Aorta (tissue), 5 donors: ENCODE data around the gene DOCK6. TPM values are rescaled to one million over a fixed set of nuclear protein-coding genes. Genes with fewer than 3 reads are reported as not detected.
"Not testable (repeated sequence)": the region's sequence is repeated elsewhere in the genome, so short reads cannot be mapped to it uniquely, and the experiment has no call there.

ENCODE experiments used
- ATAC-seq: fragments of 200-7000 bp; cut with Tn5 transposase; one replicate; pipeline ENCODE4 v1.9.1; 2022; ENCODE audit warnings: moderate library complexity; ENCODE audit not compliant: low FRiP score
- DNase-seq, 2 donors: peaks; one replicate each; pipeline ENCODE4 v3.0.0-alpha.2; 2020
- H3K27ac ChIP-seq, 2 donors: one replicate each; pipeline ENCODE4 v1.5.1; 2013; ENCODE audit warnings: low read length in 2 of 2, mild to moderate bottlenecking in 2 of 2, moderate library complexity in 2 of 2, control low read depth in 1 of 2, inconsistent platforms in 1 of 2, low read depth in 1 of 2
- H3K27me3 ChIP-seq, 2 donors: one replicate each; pipeline ENCODE4 v1.6.1; 2013; ENCODE audit warnings: control low read depth in 1 of 2, low read length in 1 of 2, mild to moderate bottlenecking in 1 of 2, moderate library complexity in 1 of 2; ENCODE audit not compliant: insufficient read depth in 2 of 2, control insufficient read depth in 1 of 2
- H3K36me3 ChIP-seq, 2 donors: one replicate each; pipeline ENCODE4 v1.6.1; 2013; ENCODE audit warnings: control low read depth in 1 of 2, low read length in 1 of 2, mild to moderate bottlenecking in 1 of 2; ENCODE audit not compliant: insufficient read depth in 2 of 2, control insufficient read depth in 1 of 2
- H3K4me1 ChIP-seq, 2 donors: one replicate each; pipeline ENCODE4 v1.6.1; 2013; ENCODE audit warnings: low read length in 2 of 2, control low read depth in 1 of 2, mild to moderate bottlenecking in 1 of 2, moderate library complexity in 1 of 2; ENCODE audit not compliant: insufficient read depth in 2 of 2, control insufficient read depth in 1 of 2
- H3K4me3 ChIP-seq, 2 donors: one replicate each; pipeline ENCODE4 v1.5.1; 2013; ENCODE audit warnings: low read length in 2 of 2, control low read depth in 1 of 2, mild to moderate bottlenecking in 1 of 2
- H3K9me3 ChIP-seq: one replicate; pipeline ENCODE4 v1.6.1; 2013; ENCODE audit warnings: mild to moderate bottlenecking, low read length; ENCODE audit not compliant: control insufficient read depth
- WGBS, 2 donors: extraction: QIAGEN DNeasy Blood & Tissue Kit; methylation state at CpG; one replicate each; pipeline ENCODE4 v1.1.7; 2013; 5-methylcytosine and 5-hydroxymethylcytosine counted together
- intact Hi-C, 2 donors: fragments of 100-400 bp; cut with DNase I; formaldehyde crosslinking; loops; one replicate each; pipeline versions ENCODE4 v1.14.2 to v1.15.0; 2022
- polyA plus RNA-seq, 2 donors: library from polyadenylated mRNA; stranded (reverse); fragments of 200-250 nt; gene quantifications; one replicate each; pipeline ENCODE4 v1.2.3, GENCODE V29; 2013
- total RNA-seq, 2 donors: library from RNA; stranded (reverse); fragmentation: NEBNext Ultra II Directional; extraction: Animal tissue kit (Norgen Biotek cat#: 25700); gene quantifications; one replicate each; pipeline ENCODE4 v1.2.1, GENCODE V29; 2021
- donor health status: healthy with polysubstance abuse.
- donor health status: Bipolar disorder and iron deficiency.
- donor health status: DM: no; HTN: no; CAD: no.
- donor health status: DM: no; HTN: no; CAD: no.
- donor health status: DM: yes; HTN: yes; CAD: no.

The DOCK6 gene
- total and polyA plus RNA-seq, 4 donors = 12.8 to 109 (median 72.5) TPM

DNA sequence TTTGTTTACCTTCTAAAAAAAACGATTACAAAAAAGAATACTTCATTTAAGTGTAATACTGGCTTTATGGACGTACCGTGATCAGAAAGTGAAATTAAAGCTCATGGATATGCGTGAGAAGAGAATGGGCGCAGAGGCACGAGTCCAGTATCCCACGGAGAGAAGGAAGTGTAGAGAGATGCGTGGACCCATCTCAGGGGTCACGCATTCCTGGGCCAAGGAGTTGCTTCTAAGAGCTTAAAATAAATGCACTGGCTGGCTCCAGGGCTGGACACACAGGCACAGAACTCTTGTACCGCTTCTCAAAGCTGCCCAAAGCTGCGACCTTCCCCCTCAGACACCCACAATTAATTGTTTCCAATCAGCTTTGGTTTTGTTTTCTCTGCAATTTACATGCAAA, 98.0 kb downstream of the DOCK6 start:
- no peaks in the 10 kb centered on the region for H3K4me1 ChIP-seq
- DNase-seq = no peak
- H3K27ac ChIP-seq = peak overlapping the region; percentile 91 to 92
- peak; percentile 34 for ATAC-seq
- H3K36me3 ChIP-seq = peaks cover 0 to 1% of the 10 kb centered on the region in 2 donors
- H3K9me3 ChIP-seq = no peaks in the 10 kb centered on the region
- peak overlapping the region; percentile 32 to 49 for H3K4me3 ChIP-seq
- WGBS, 2 donors = 8 to 11% methylated on average over 11 of the region's 11 CpGs
- intact Hi-C loops = no loop called here
- no peaks in the 10 kb centered on the region for H3K27me3 ChIP-seq

DNA sequence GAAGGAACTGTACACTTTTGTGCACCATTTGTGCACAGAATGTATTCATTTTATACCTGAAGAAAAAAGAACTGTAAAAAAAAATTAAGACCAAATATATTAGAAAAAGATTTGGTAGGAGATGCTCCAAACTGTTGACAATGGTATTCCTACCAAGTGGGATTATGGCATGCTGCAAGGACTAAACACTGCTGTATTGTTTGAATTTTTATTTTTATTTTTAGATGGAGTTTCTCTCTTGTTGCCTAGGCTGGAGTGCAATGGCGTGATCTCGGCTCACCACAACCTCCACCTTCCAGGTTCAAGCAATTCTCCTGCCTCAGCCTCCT, 101.9 kb downstream of the DOCK6 start:
- H3K4me3 ChIP-seq, H3K27me3 ChIP-seq, intact Hi-C loops, H3K9me3 ChIP-seq, H3K4me1 ChIP-seq, DNase-seq, H3K27ac ChIP-seq, H3K36me3 ChIP-seq, ATAC-seq: not testable (repeated sequence)
- 87 to 91% methylated on average over 2 of the region's 2 CpGs for WGBS, 2 donors

DNA sequence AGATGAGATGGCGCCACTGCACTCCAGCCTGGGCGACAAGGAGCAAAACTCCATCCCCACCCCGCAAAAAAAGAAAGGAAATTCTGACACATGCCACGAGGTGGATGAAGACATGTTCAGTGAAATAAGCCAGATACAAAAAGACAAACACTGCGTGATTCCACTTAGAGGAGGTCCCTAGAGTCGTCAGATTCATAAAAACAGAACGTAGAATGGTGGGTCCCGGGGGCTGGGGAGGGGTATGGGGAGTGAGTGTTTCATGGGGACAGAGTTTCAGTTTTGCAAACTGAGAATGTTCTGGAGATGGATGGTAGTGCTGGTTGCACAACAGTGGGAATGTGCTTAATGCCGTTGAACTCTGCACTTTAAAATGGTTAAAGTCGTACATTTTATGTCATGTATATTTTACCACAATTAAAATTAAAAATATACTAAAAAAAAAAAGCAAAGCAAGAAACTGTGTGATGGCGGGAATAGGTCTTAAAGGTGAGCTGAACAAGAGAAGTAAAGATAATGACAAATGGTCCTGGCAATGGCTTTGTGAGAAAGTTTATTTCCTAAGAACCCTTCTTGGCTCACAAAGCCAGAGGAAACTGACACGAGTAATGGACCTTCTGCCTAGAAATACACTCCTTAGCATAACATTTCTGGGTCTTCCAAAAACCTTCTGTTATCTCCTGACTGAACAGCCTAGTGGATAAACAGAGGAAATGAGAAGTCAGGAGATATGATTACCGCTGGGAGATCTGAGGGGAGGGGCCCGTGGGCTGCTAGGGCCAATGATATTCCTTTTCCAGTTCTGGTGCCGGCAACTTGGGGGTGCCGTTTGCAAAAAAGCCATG, 102.5 kb downstream of the DOCK6 start:
- 9 to 13% methylated on average over 16 of the region's 16 CpGs for WGBS, 2 donors
- Histone ChIP-seq H3K9me3 (no peaks in the 10 kb centered on the region), H3K36me3 (no peaks in the 10 kb centered on the region), H3K4me1 (no peaks in the 10 kb centered on the region), H3K27ac (no peak overlapping the region), H3K27me3 (no peaks in the 10 kb centered on the region), H3K4me3 (no peak overlapping the region)
- intact Hi-C loops = no loop called here
- DNase-seq = no peak
- peak; percentile 52 for ATAC-seq

DNA sequence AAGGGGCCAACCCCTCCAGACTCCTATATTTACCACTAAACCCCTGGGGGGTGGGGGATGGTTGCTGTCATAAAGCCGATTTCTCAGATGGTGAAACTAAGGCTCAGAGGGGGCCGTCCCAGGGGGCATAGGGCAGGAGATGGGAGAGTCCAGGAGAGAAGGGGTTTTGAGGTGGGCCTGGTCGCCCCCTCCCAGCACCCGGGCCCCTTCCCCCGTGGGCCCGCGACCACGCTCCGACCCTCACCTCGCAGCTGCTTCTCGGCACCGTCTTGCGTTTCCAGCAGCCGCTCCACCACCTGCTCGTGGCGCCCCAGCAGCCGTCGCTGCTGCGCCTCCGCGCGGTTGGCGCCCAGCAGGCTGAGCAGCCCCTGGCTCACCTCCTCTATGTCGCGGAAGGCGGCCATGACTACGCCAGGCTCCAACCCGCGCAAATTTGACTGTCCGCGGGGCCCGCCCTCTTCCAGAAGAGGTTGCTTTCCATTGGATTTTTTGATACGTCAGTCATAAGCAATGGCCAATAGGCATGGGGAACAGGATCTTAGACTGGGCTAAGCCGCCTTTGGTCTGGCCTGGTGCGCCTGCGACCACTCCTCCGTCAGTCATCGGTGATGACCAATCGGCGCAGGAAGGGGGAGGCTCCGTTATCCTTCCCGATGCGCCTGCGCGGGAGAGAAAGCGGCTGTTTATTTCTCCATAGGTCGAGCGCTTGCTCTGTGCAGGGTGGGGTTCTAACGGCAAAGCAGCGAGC, 106.8 kb downstream of the DOCK6 start, which contains the start of gene SPC24:
TSS of gene SPC24 (minus strand) at position 410 of the 748 bp plus-strand sequence. CDS start at position 404, 6 bp downstream.
- Histone ChIP-seq H3K27me3 (no peaks in the 10 kb centered on the region), H3K4me3 (no peak within 1 kb of the TSS), H3K27ac (peak within 1 kb of the TSS in 1 of 2 donors; percentile 39), H3K4me1 (no peaks in the 10 kb centered on the region), H3K9me3 (no peaks in the 10 kb centered on the region), H3K36me3 (no peaks in the 10 kb centered on the region)
- intact Hi-C loops = no loop called here
- DNase-seq (peak; percentile 96 to 97), ATAC-seq (peak; percentile 90)
- WGBS, 2 donors = 1% methylated on average over 45 to 50 of the region's 50 CpGs

DNA sequence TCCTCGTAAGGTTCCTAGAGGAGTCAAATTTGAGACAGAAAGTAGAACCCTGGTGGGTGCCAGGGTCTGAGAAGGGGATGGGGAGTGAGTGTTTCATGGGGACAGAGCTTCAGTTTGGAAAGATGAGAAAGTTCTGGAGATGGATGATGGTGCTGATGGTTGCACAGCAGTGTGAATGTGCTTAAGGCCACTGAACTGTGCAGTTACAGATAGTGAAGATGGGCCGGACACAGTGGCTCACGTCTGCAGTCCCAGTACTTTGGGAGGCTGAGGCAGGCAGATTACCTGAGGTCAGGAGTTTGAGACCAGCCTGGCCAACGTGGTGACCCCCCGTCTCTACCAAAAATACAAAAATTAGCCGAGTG, 107.7 kb downstream of the DOCK6 start:
- no peaks in the 10 kb centered on the region for H3K9me3 ChIP-seq
- no peak for DNase-seq
- H3K36me3 ChIP-seq = no peaks in the 10 kb centered on the region
- intact Hi-C loops = no loop called here
- H3K27me3 ChIP-seq = no peaks in the 10 kb centered on the region
- no peaks in the 10 kb centered on the region for H3K4me1 ChIP-seq
- WGBS, 2 donors = 41 to 46% methylated on average over 6 of the region's 6 CpGs
- no peak overlapping the region for H3K27ac ChIP-seq
- H3K4me3 ChIP-seq = no peak overlapping the region
- ATAC-seq = no peak

DNA sequence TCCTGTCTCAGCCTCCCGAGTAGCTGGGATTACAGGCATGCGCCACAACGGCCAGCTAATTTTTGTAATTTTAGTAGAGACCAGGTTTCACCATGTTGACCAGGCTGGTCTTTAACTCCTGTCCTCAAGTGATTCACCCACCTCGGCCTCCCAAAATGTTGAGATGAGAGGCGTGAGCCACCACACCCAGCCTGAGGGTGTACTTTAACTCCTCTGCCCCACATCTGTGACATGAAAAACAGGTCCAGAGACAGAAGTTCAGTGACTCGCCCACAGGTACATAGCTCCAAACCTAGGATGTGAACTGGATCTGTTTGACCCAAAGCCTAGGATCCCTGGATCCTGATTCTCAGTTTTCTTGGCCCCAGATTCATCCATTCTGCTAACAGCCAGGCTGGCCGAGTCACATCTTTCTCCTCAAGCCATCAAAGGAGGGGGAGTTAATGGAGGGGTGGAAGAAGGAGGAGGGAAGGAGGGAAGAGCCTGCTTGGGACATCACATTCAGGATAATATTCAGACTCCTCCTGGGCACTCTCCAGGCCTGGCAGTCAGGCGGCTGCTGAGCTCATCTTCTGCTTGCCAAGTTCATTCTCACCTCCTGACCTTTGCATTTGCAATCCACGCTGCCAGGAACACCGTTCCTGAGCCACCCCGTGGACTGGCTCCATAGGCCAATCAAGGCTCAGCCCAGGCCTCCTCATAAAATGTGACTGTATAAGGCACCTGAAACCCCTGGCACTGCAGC, 109.8 kb downstream of the DOCK6 start:
- Histone ChIP-seq H3K4me3 (no peak overlapping the region), H3K9me3 (no peaks in the 10 kb centered on the region), H3K36me3 (no peaks in the 10 kb centered on the region), H3K27me3 (no peaks in the 10 kb centered on the region), H3K4me1 (no peaks in the 10 kb centered on the region), H3K27ac (peak overlapping the region; percentile 39 to 74)
- DNase-seq = peak; percentile 81 to 86
- intact Hi-C loops = no loop called here
- WGBS, 2 donors = 46 to 47% methylated on average over 11 of the region's 11 CpGs
- ATAC-seq = peak; percentile 66

GRCh38 chr19:11151181-11151580, 111.1 kb downstream of the DOCK6 start:
- Histone ChIP-seq H3K27ac (peak overlapping the region in 1 of 2 donors; percentile 69), H3K4me1 (no peaks in the 10 kb centered on the region), H3K4me3 (no peak overlapping the region), H3K36me3 (no peaks in the 10 kb centered on the region), H3K27me3 (no peaks in the 10 kb centered on the region), H3K9me3 (no peaks in the 10 kb centered on the region)
- DNase-seq = peak in 1 of 2 donors; percentile 76
- ATAC-seq = peak; percentile 37
- intact Hi-C loops = no loop called here
- WGBS, 2 donors = 6 to 9% methylated on average over 7 of the region's 7 CpGs
